ENCODE results near the gene UBL4B. TPM values are rescaled to one million over a fixed set of nuclear protein-coding genes. Genes with fewer than 3 reads are reported as not detected.

The UBL4B gene
- total RNA-seq, 1 donor from 2014 or later: not detected

DNA sequence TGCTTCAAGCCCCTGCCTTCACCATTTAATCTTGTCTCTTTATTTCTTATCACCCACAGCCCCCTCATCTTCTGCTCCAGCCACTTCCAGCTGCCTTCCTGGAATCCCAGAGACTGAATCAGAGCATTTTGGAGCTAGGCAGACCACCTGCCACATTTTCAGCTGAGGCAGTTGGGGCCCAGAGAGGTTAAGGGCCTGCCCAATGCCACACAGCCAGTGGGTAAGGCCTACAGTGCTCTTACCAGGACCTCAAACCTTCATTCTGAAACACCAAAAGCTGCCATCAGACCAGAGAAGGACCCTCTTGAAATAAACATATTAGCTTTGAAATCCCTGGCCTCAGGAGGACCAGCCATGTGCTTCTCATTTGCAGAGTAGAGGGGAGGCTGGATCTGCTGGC is 20.4 kb downstream of the UBL4B start:
- H3K27ac Mint-ChIP-seq: no peak overlapping the region
- H3K4me3 Mint-ChIP-seq: no peak overlapping the region
- H3K4me1 Mint-ChIP-seq (ENCODE audit: low read depth): peaks cover 11% of the 10 kb centered on the region
- peaks cover 47% of the 10 kb centered on the region for H3K27me3 Mint-ChIP-seq (ENCODE audit: insufficient read depth)
- intact Hi-C loops (cut with micrococcal nuclease): no loop called here
- H3K9me3 Mint-ChIP-seq: no peaks in the 10 kb centered on the region
- DNase-seq (ENCODE audit: low spot score): no peak
- H3K36me3 Mint-ChIP-seq (ENCODE audit: low read depth): no peaks in the 10 kb centered on the region

DNA sequence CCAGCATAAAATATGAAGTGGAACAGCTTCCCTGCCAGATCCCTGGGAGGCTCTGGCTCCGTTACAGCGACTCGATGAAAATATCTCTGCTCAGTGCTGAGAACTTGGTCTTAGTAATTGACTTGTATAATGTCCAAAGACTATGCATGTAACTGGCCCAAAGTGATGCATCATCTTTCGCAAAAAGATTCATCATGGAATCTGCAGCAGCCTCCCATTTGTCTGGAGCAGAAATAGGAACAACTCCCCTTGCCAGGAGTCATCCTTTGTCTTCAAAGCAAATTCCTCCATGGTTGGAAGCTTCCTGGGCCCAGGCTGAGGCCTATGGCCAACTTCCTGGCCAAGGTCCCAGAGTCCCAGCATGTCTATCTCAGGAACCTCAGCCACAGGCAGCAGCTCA is 21.2 kb downstream of the UBL4B start:
- intact Hi-C loops (cut with micrococcal nuclease): no loop called here
- DNase-seq (ENCODE audit: low spot score): no peak
- no peak overlapping the region for H3K4me3 Mint-ChIP-seq
- H3K27ac Mint-ChIP-seq: no peak overlapping the region
- no peaks in the 10 kb centered on the region for H3K9me3 Mint-ChIP-seq
- H3K4me1 Mint-ChIP-seq (ENCODE audit: low read depth): peaks cover 11% of the 10 kb centered on the region
- peaks cover 46% of the 10 kb centered on the region for H3K27me3 Mint-ChIP-seq (ENCODE audit: insufficient read depth)
- H3K36me3 Mint-ChIP-seq (ENCODE audit: low read depth): no peaks in the 10 kb centered on the region

DNA sequence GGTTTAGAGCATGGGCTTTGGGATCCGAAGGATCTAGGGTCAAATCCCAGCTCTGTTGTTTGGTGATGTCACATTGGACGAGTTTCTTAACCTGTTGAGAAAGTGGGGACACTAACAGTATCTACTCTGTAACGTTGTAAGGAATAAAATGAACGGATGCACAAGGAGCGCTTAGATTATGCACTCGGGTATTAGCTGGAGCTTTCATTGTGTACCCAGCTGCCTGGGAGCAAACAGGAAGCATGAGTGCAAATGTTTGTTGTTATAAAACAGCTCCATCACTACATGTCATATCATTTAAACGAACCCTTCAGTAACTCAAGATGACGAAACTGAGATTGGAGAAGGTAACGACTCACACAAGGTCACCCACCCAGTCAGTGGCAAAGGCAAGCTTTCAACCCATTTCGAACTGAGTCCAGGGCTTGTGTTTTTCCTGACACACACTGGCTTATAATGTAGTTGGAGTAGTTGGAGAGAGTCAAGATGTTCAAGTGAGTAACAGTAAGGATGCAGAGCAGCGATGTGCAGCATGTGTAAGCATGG is 21.9 kb downstream of the UBL4B start:
- no peak for DNase-seq (ENCODE audit: low spot score)
- Mint-ChIP-seq H3K36me3 (ENCODE audit: low read depth) (no peaks in the 10 kb centered on the region), H3K27me3 (ENCODE audit: insufficient read depth) (peaks cover 45% of the 10 kb centered on the region), H3K9me3 (no peaks in the 10 kb centered on the region), H3K4me1 (ENCODE audit: low read depth) (peaks cover 11% of the 10 kb centered on the region), H3K27ac (no peak overlapping the region), H3K4me3 (no peak overlapping the region)
- intact Hi-C loops (cut with micrococcal nuclease): no loop called here

DNA sequence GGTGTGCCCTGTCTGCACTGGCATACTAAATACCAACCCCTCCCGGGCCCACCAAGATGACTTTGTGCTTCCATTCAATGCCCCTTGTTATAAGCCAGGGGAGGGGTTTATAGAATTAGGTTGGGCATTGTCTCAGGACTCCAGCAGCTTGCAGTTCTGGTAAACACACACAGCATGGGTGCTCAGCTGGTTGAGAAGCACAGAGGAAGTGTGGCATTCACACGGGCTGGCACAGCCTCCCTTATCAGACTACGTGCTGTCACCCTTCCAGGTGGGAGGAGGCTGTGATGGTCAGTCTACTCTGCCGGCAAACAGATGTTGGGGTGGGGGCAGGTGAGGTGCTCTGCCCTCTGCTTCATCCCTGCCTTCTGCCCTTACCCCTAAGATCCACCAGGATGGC is 23.0 kb downstream of the UBL4B start:
- no peak for DNase-seq (ENCODE audit: low spot score)
- Mint-ChIP-seq H3K4me3 (no peak overlapping the region), H3K27ac (no peak overlapping the region), H3K27me3 (ENCODE audit: insufficient read depth) (peaks cover 42% of the 10 kb centered on the region), H3K4me1 (ENCODE audit: low read depth) (peaks cover 11% of the 10 kb centered on the region), H3K36me3 (ENCODE audit: low read depth) (no peaks in the 10 kb centered on the region), H3K9me3 (no peaks in the 10 kb centered on the region)
- intact Hi-C loops (cut with micrococcal nuclease): no loop called here

DNA sequence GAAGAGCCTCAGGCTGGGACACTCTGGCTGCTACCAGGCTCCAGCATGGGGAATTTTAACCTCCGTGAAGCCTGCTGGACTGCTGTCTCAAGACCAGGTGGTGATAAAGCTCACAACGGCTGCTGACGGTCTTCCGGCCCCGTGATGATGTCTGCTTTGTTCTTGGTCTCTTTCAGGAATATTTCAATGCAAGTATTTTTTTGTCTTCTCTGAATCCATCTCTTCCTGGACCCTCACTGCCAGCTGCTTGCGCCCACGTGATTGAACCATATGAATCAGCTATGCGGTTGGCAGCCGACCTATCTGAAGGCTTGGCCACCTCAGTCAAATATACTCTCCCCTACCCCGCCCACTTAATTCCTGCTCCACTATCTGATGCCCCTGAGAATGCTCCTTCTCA is 23.4 kb downstream of the UBL4B start:
- H3K27ac Mint-ChIP-seq: no peak overlapping the region
- peaks cover 39% of the 10 kb centered on the region for H3K27me3 Mint-ChIP-seq (ENCODE audit: insufficient read depth)
- peaks cover 11% of the 10 kb centered on the region for H3K4me1 Mint-ChIP-seq (ENCODE audit: low read depth)
- no peak overlapping the region for H3K4me3 Mint-ChIP-seq
- no peaks in the 10 kb centered on the region for H3K9me3 Mint-ChIP-seq
- DNase-seq (ENCODE audit: low spot score): no peak
- H3K36me3 Mint-ChIP-seq (ENCODE audit: low read depth): no peaks in the 10 kb centered on the region
- intact Hi-C loops (cut with micrococcal nuclease): no loop called here

DNA sequence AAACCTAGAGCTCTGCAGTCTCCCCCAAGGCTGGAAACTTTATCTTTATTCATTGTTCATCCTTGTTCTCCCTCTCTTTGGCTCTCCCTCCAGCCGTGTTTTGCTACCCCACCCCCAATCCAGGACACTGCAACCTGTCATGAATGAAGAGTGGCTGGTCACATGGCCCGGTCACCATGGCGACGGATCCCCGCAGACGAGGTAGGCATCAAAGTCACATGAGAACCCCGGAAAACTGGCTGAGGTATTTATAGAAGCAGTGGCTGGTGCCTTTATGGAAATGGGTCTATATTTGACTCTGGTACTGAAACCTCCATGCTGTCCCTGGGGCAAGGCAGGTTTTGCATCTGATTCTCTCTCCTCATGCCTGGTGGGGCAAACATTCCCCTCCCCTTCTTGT is 24.7 kb downstream of the UBL4B start:
- H3K27me3 Mint-ChIP-seq (ENCODE audit: insufficient read depth): peaks cover 27% of the 10 kb centered on the region
- peak; percentile 8 for DNase-seq (ENCODE audit: low spot score)
- peaks cover 11% of the 10 kb centered on the region for H3K4me1 Mint-ChIP-seq (ENCODE audit: low read depth)
- H3K27ac Mint-ChIP-seq: no peak overlapping the region
- H3K36me3 Mint-ChIP-seq (ENCODE audit: low read depth): no peaks in the 10 kb centered on the region
- H3K9me3 Mint-ChIP-seq: no peaks in the 10 kb centered on the region
- intact Hi-C loops (cut with micrococcal nuclease): no loop called here
- no peak overlapping the region for H3K4me3 Mint-ChIP-seq

DNA sequence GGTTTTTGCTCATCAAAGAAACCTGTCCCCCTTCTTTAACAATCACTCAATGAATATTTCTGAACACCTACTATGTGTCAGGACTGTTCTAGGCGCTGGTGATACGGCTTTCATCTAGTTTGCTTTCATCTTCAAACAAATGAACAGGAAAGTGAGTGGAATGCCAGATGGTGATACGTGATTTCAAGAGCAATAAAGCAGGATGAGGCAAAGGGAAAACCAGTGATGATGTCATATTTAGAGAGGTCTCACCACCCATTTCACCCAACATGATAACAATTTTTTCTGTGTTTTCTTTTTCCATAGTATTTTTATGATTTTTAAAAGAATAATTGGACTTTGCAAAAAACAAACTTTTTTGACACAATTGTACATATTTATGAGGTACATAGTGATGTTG is 26.7 kb downstream of the UBL4B start:
- Mint-ChIP-seq H3K27ac (no peak overlapping the region), H3K4me3 (no peak overlapping the region), H3K4me1 (ENCODE audit: low read depth) (peaks cover 11% of the 10 kb centered on the region), H3K9me3 (no peaks in the 10 kb centered on the region), H3K36me3 (ENCODE audit: low read depth) (no peaks in the 10 kb centered on the region), H3K27me3 (ENCODE audit: insufficient read depth) (peaks cover 28% of the 10 kb centered on the region)
- intact Hi-C loops (cut with micrococcal nuclease): no loop called here
- no peak for DNase-seq (ENCODE audit: low spot score)

DNA sequence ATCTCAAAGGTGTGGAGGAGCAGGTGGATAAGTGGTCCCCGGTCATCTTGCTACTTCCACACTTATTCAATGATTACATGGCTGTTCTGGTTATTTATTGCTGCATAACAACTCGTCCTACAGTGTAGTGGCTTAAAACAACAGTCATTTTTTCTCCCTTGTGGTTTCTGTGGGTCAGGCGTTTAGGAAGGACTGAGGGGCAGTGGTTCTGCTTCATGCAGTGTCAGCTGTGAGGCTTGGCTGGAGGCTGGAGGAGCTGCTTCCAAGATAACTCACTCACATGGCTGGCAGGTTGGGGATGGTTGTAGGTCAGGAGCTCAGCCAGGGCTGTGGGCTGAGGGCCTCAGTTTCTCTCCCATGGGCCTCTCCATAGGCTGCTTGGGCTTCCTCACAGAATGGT is 32.1 kb downstream of the UBL4B start:
- peaks cover 18% of the 10 kb centered on the region for H3K27me3 Mint-ChIP-seq (ENCODE audit: insufficient read depth)
- intact Hi-C loops (cut with micrococcal nuclease): no loop called here
- no peak for DNase-seq (ENCODE audit: low spot score)
- H3K4me3 Mint-ChIP-seq: no peak overlapping the region
- H3K27ac Mint-ChIP-seq: no peak overlapping the region
- no peaks in the 10 kb centered on the region for H3K4me1 Mint-ChIP-seq (ENCODE audit: low read depth)
- no peaks in the 10 kb centered on the region for H3K9me3 Mint-ChIP-seq
- H3K36me3 Mint-ChIP-seq (ENCODE audit: low read depth): no peaks in the 10 kb centered on the region

DNA sequence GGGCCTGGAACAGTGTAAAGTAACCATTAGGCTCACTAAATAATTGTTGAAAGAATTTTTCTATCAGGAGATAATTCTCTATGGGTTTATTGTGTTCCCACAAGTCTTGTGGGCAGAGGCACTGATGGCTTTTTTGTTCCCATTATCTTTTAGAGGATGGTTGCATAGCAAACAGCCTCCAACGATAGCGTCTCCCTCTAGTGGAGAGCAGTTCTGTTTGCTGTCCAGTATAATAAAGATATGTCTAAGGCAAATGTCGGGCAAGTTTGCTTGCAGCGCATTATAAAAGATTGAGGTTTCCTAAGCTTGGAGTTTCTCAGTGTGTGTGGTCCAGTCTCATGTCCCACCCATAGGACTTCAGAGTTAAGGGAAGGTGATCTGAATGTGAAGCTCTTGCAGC is 36.7 kb downstream of the UBL4B start:
- no peak overlapping the region for H3K27ac Mint-ChIP-seq
- peaks cover 35% of the 10 kb centered on the region for H3K27me3 Mint-ChIP-seq (ENCODE audit: insufficient read depth)
- no peaks in the 10 kb centered on the region for H3K36me3 Mint-ChIP-seq (ENCODE audit: low read depth)
- intact Hi-C loops (cut with micrococcal nuclease): loop anchor here (5.0 kb wide), 1 partner anchor 62 kb away; no protein-coding TSS in a partner anchor
- H3K9me3 Mint-ChIP-seq: no peaks in the 10 kb centered on the region
- no peak for DNase-seq (ENCODE audit: low spot score)
- no peak overlapping the region for H3K4me3 Mint-ChIP-seq
- H3K4me1 Mint-ChIP-seq (ENCODE audit: low read depth): no peaks in the 10 kb centered on the region

DNA sequence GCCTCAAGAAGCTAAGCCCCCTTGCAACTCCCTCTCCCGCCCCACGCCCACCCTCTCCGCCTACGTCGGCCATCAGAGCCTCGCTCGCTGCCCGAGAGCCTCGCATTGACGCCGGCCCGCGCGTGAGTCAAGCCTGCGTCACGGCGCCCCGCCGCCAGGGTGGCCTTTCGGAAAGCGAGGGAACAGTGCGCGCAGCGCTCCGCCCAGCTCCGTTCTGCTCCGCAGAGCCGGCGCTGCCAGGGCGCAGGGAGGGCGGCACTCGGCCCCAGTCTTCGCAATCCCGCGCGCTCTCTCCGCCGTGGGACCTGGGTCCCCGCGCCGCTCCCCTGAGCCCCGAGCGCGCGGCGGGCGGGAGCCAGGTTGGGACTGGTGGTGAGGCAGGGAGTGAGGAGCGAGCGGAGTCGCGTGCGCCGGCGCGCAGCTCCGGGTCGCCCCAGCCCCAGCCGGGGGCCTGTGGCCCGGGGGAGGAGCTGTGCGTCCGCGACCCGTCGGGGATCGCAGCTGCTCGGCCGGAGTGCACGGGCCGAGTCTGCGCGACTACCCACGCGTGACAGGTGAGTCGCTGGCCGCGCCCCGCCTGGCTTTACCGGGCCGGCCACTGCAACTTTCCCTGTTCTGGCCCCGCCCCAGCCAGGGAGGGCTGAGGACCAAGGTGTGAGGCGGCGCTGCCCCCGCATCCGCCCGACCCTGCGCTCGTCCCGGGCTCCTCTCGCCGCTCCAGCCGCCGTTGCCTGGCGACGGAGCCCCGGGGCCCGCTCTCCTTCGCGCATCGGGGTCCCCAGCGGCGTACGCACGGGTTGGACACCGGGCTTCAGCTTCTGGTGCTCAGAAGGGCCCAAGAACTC is 38.3 kb downstream of the UBL4B start, which contains the start of gene SLC6A17:
SLC6A17 (plus strand) TSS at position 165 of the 845 bp plus-strand sequence. CDS start 16,436 bp downstream, outside the sequence.
- no peaks in the 10 kb centered on the region for H3K36me3 Mint-ChIP-seq (ENCODE audit: low read depth)
- no peaks in the 10 kb centered on the region for H3K9me3 Mint-ChIP-seq
- H3K4me1 Mint-ChIP-seq (ENCODE audit: low read depth): no peaks in the 10 kb centered on the region
- no peak within 1 kb of the TSS for H3K4me3 Mint-ChIP-seq
- no peak within 1 kb of the TSS for H3K27ac Mint-ChIP-seq
- no peak for DNase-seq (ENCODE audit: low spot score)
- intact Hi-C loops (cut with micrococcal nuclease): no loop called here
- H3K27me3 Mint-ChIP-seq (ENCODE audit: insufficient read depth): peaks cover 42% of the 10 kb centered on the region

DNA sequence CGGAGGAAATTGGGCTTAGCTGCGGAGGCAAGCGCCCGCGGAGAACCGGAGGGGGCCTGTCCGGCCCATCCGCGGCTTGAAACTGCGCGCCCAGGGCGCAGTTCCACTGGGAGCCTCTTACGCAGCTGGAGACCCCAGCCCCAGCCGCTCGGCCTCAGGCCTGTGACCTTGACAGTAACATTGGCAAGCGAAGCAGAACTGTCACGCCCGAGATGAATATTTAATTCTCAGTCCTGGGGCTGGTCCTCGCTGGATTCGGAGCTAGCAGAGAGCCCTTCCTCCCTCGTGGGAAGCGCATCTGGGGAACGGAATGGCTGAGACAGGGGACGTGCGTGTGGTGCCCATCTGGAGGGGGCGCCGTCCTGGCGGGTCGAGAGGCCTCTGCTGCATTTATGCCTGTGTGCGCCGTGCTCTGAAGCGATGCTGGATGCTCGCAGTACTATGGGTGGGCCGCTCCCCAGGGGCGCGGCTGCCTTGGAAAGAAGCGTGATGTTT is 39.0 kb downstream of the UBL4B start:
- Mint-ChIP-seq H3K4me3 (no peak overlapping the region), H3K27ac (no peak overlapping the region), H3K36me3 (ENCODE audit: low read depth) (no peaks in the 10 kb centered on the region), H3K27me3 (ENCODE audit: insufficient read depth) (peaks cover 47% of the 10 kb centered on the region), H3K9me3 (no peaks in the 10 kb centered on the region), H3K4me1 (ENCODE audit: low read depth) (no peaks in the 10 kb centered on the region)
- no peak for DNase-seq (ENCODE audit: low spot score)
- intact Hi-C loops (cut with micrococcal nuclease): no loop called here

DNA sequence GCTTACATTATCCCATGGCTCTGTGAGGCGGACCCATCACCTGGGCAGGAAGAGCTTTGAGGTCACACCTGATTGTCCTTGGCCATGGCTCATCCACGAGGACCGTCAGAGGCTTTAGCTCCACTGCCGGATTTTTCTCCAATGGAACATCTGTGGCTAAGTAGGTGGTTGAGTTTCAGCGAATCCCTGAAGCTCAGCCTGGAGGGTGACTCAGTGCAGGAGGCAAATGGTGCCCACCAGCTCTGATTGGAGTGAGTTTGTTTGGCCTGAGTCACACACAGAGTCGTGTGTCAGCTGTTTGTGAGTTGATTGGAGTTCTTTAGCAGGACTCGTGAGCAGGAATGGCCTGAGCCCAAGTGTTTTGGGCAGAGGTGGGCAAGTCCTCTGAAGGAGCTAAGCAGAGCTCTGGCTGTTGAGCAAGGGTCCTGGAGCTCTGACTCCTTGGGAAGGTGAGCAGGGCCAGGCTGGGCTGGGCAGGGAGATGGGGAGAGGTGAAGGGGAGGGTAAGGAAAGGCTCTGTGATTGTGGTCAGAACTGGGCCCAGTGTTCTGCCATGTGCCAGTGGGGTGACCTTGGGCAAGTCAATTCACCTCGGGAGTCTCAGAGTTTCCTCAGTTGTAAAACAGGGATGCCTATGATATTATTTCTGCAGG is 40.0 kb downstream of the UBL4B start:
- Mint-ChIP-seq H3K27ac (no peak overlapping the region), H3K4me1 (ENCODE audit: low read depth) (no peaks in the 10 kb centered on the region), H3K9me3 (no peaks in the 10 kb centered on the region), H3K27me3 (ENCODE audit: insufficient read depth) (peaks cover 51% of the 10 kb centered on the region), H3K36me3 (ENCODE audit: low read depth) (no peaks in the 10 kb centered on the region), H3K4me3 (no peak overlapping the region)
- DNase-seq (ENCODE audit: low spot score): no peak
- intact Hi-C loops (cut with micrococcal nuclease): no loop called here

DNA sequence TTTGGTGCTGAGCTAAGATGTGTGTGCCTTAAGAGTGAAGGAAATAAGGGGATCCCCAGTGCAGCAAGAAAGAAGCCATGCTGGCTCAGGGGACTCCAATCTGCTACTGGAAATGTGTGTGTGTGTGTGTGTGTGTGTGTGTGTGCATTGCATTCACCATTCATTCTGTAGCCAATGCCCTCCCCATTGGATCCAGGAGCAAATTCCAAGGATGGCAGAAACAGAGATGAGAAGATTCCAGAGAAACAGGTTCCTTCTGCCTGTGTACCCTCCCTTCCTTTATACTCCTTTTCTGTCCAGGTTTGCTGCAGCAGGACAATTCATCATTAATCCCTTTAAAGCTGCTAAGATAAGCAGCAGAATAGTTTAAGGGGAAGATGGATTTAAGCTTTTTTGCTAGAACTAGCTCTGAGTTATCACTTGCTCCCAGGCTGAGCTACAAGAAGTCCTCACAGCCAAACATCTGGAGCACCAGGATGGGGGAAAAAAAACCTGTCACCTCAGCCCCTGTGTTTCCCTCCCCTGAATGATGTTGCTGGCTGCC is 41.2 kb downstream of the UBL4B start:
- H3K4me1 Mint-ChIP-seq (ENCODE audit: low read depth): no peaks in the 10 kb centered on the region
- DNase-seq (ENCODE audit: low spot score): no peak
- intact Hi-C loops (cut with micrococcal nuclease): no loop called here
- H3K36me3 Mint-ChIP-seq (ENCODE audit: low read depth): no peaks in the 10 kb centered on the region
- H3K4me3 Mint-ChIP-seq: no peak overlapping the region
- H3K27me3 Mint-ChIP-seq (ENCODE audit: insufficient read depth): peaks cover 51% of the 10 kb centered on the region
- H3K9me3 Mint-ChIP-seq: no peaks in the 10 kb centered on the region
- H3K27ac Mint-ChIP-seq: no peak overlapping the region
